Body of pancreas (tissue), 4 donors: Measurements from ENCODE around the gene ZNF831. TPM values are rescaled to one million over a fixed set of nuclear protein-coding genes. Genes with fewer than 3 reads are reported as not detected.
A peak's percentile ranks its signal among the peaks of the same experiment; 100 is the strongest.

ENCODE experiments used
- ATAC-seq: fragments of 150-250 bp; one replicate; pipeline ENCODE4 v1.9.1; 2016
- DNase-seq, 4 donors: peaks; one replicate each; pipeline ENCODE4 v3.0.0-alpha.2; 2019
- H3K27ac ChIP-seq, 4 donors: fragments of 200-600 bp; sonication (generic); 1 replicate in 3 of 4; 2 replicates in 1 of 4; pipeline versions ENCODE4 v1.5.1 to v1.6.1; 2016 to 2019; ENCODE audit warnings: mild to moderate bottlenecking in 1 of 4, mixed read lengths in 1 of 4, moderate library complexity in 1 of 4
- H3K27me3 ChIP-seq, 2 donors: fragments of 200-600 bp; sonication (generic); one replicate each; pipeline ENCODE4 v1.6.0; 2016; ENCODE audit warnings: mild to moderate bottlenecking in 1 of 2
- H3K36me3 ChIP-seq, 2 donors: fragments of 200-600 bp; sonication (generic); replicated peaks in 1 of 2; 2 replicates each; pipeline ENCODE4 v1.5.1; 2016; ENCODE audit warnings: low read depth in 2 of 2; ENCODE audit not compliant: insufficient read depth in 1 of 2
- H3K4me1 ChIP-seq: fragments of 200-600 bp; sonication (generic); one replicate; pipeline ENCODE4 v1.6.0; 2016
- H3K4me3 ChIP-seq, 2 donors: fragments of 200-600 bp; sonication (generic); 1 replicate in 1 of 2; 2 replicates in 1 of 2; pipeline ENCODE4 v1.5.1; 2016 to 2019
- H3K9me3 ChIP-seq, 3 donors: fragments of 200-600 bp; sonication (generic); 1 replicate in 2 of 3; 2 replicates in 1 of 3; pipeline ENCODE4 v1.5.1; 2016
- CTCF ChIP-seq, 7 experiments: fragments of 450-650 bp in 4 of 7; fragments of 200-600 bp in 3 of 7; sonication (generic) in 3 of 7; IDR thresholded peaks; one replicate each; pipeline ENCODE4 v1.5.1; 2016 to 2019; ENCODE audit warnings: antibody characterized with exemption in 7 of 7
- POLR2A ChIP-seq, 3 donors: fragments of 450-650 bp; IDR thresholded peaks; one replicate each; pipeline ENCODE4 v1.6.1; 2016; ENCODE audit warnings: antibody characterized with exemption in 3 of 3, mild to moderate bottlenecking in 2 of 3
- WGBS, 2 donors: methylation state at CpG; one replicate each; pipeline ENCODE4 v1.1.5; 2017; 5-methylcytosine and 5-hydroxymethylcytosine counted together
- intact Hi-C: fragments of 100-400 bp; cut with DNase I; formaldehyde crosslinking; loops from one replicate; pipeline ENCODE4 v1.15.1; 2023
- total RNA-seq, 2 donors: library from RNA; depleted of rRNA; stranded (reverse); fragments of >200 nt; gene quantifications; one replicate each; pipeline ENCODE4 v1.1.0, GENCODE V29; 2016

ZNF831 gene
- total RNA-seq: 1 to 10 TPM in 1 of 2 donors, under 1 TPM in 1; 0.66 to 1.6 TPM

GRCh38 chr20:59163631-59164530, at the start of gene ZNF831:
Gene ZNF831 (plus strand): TSS chr20:59163821. CDS start chr20:59191020, 27,199 bp downstream.
- DNase-seq (no peak), ATAC-seq (no peak)
- Histone ChIP-seq H3K27ac (no peak within 1 kb of the TSS), H3K9me3 (no peaks in the 10 kb centered on the region), H3K4me3 (no peak within 1 kb of the TSS), H3K27me3 (no peaks in the 10 kb centered on the region), H3K36me3 (no peaks in the 10 kb centered on the region), H3K4me1 (no peaks in the 10 kb centered on the region)
- TF ChIP-seq CTCF (IDR thresholded peaks at IDR 0.05) (no peak), POLR2A (IDR thresholded peaks at IDR 0.05) (no peak)
- WGBS, 2 donors: 53 to 66% methylated on average over 10 of the region's 10 CpGs
- intact Hi-C loops: no loop called here

- 48 to 50% methylated on average over 3 of the region's 3 CpGs for WGBS, 2 donors
- no peak for DNase-seq
- Histone ChIP-seq H3K27me3 (no peaks in the 10 kb centered on the region), H3K9me3 (no peaks in the 10 kb centered on the region), H3K4me1 (no peaks in the 10 kb centered on the region), H3K4me3 (no peak overlapping the region), H3K36me3 (no peaks in the 10 kb centered on the region), H3K27ac (no peak overlapping the region)
- ATAC-seq: no peak
- intact Hi-C loops: no loop called here
- TF ChIP-seq POLR2A (IDR thresholded peaks at IDR 0.05) (no peak), CTCF (IDR thresholded peaks at IDR 0.05) (no peak)
These were observed 46.1 kb upstream of the ZNF831 start for GRCh38 chr20:59117526-59117925.

GRCh38 chr20:59118855-59119254, 44.8 kb upstream of the ZNF831 start:
- Histone ChIP-seq H3K36me3 (no peaks in the 10 kb centered on the region), H3K9me3 (no peaks in the 10 kb centered on the region), H3K4me3 (no peak overlapping the region), H3K27ac (no peak overlapping the region), H3K27me3 (no peaks in the 10 kb centered on the region), H3K4me1 (no peaks in the 10 kb centered on the region)
- WGBS, 2 donors: 38 to 46% methylated on average over 9 of the region's 9 CpGs
- TF ChIP-seq CTCF (IDR thresholded peaks at IDR 0.05): no peak
- no peak for TF ChIP-seq POLR2A (IDR thresholded peaks at IDR 0.05)
- ATAC-seq (peak; percentile 12), DNase-seq (peak in 2 of 4 donors; percentile 22 to 26)
- intact Hi-C loops: no loop called here

DNA sequence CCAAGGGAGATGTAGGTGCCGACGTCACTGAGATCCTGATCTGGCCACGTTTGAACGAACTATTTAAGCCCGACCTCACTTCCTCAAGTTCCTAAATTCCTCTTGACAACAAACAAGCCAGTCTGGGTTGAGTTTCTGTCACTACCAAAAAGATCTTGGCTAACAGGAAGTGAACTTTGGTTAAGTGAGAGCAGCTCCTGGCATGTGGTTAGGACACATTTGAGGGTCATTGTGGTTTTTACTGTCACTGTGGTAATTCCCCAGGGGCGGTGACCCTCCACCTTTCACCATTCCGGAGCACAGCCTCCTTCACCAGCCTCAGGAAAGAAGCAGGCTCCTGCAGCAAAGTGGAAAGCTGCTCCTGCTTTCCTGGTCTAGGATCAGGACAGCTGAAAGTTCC, 43.1 kb upstream of the ZNF831 start:
- no peak for ATAC-seq
- WGBS, 2 donors: 45 to 59% methylated on average over 7 of the region's 7 CpGs

More for the DNA sequence above, 43.1 kb upstream of the ZNF831 start:
- no peak for DNase-seq
- H3K4me1 ChIP-seq: no peaks in the 10 kb centered on the region
- H3K27ac ChIP-seq: no peak overlapping the region
- H3K36me3 ChIP-seq: no peaks in the 10 kb centered on the region
- no peaks in the 10 kb centered on the region for H3K9me3 ChIP-seq
- intact Hi-C loops: no loop called here
- TF ChIP-seq POLR2A (IDR thresholded peaks at IDR 0.05) (no peak), CTCF (IDR thresholded peaks at IDR 0.05) (no peak)
- H3K27me3 ChIP-seq: no peaks in the 10 kb centered on the region
- H3K4me3 ChIP-seq: no peak overlapping the region
